GM12874 (cell line): ENCODE data around the gene IFITM10.

Experiments used
- CTCF ChIP-seq: IDR thresholded peaks from 2 replicates; pipeline ENCODE4 v1.5.1; 2011; ENCODE audit warnings: low read depth, mild to moderate bottlenecking, control low read depth, low read length, moderate library complexity; ENCODE audit not compliant: insufficient read depth

IFITM10 gene

GRCh38 chr11:1785749-1786413 is 35.5 kb upstream of the IFITM10 start:
- no peak for TF ChIP-seq CTCF

DNA sequence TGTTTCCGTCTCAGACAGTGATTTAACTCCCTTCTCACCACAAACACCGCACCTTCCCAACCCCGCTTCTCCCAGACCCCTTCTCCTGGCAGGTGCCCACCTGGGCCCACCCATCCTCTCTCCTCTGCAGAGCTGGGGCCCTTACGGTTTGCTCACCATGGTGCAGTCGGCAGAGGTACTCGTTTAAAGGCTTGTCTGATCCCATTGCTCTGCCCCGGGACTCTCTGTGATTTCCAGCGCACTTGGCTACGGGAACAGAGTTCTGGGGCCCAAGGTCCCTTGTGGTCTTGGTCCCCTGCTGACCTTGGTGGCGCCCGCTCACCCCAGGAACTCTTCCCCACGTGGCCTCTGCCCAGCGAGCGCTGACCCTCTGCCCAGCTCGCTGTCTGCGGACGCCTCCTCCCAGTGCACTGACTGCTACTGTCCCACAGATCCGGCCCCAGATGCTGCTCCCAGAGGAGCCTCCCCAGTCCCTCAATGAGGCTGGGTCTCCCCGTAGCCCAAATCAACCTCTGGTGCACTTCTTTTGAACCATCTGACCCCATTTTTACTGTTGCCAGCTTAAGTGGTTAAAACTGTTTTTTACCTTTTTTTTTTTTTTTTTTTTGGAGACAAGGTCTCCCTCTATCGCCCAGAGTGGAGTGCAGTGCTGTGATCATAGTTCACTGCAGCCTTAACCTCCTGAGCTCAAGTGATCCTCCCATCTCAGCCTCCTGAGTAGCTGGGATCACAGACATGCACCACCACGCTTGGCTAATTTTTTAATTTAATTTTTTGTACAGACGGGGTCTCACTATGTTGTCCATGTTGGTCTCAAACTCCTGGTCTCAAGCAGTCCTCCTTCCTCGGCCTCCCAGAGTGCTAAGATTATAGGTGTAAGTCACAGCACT is 34.6 kb upstream of the IFITM10 start:
- no peak for TF ChIP-seq CTCF

DNA sequence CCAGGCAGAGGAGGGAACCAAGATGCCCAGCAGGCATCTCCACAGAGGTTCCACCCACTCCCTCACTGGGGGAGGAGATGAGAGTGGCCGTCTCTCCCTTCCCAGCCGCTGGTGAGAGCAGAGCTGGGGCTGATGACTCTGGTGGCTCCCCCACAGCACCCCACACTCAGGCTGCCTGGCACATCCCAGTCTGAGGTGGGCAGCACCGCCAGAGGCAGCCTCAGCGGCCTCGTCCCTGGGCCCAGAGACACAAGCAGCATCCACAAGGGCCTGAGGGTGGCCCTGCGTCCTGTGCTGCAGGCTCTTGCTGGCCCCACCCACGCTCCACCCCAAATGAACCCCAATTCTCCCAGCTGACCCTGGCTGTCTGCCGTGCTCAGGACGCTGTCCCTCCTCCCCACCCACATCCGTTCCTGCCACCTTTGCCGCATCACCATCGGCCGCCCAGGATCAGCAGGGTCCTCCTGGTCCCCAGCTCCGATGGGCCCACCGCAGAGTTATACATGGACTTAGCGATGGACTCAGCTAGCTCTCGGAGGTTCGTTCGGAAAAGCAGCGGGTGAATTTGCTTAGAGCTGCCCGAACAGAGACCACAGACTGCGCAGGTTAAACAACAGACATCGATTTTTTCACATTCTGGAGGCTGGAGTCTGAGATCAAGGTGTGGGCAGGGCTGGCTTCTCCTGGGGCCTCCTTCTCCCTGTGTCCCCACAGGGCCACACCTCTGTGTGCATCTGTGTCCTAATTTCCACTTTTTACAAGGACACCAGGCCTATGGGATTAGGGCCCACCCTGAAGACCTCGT is 33.5 kb upstream of the IFITM10 start:
- TF ChIP-seq CTCF = no peak

DNA sequence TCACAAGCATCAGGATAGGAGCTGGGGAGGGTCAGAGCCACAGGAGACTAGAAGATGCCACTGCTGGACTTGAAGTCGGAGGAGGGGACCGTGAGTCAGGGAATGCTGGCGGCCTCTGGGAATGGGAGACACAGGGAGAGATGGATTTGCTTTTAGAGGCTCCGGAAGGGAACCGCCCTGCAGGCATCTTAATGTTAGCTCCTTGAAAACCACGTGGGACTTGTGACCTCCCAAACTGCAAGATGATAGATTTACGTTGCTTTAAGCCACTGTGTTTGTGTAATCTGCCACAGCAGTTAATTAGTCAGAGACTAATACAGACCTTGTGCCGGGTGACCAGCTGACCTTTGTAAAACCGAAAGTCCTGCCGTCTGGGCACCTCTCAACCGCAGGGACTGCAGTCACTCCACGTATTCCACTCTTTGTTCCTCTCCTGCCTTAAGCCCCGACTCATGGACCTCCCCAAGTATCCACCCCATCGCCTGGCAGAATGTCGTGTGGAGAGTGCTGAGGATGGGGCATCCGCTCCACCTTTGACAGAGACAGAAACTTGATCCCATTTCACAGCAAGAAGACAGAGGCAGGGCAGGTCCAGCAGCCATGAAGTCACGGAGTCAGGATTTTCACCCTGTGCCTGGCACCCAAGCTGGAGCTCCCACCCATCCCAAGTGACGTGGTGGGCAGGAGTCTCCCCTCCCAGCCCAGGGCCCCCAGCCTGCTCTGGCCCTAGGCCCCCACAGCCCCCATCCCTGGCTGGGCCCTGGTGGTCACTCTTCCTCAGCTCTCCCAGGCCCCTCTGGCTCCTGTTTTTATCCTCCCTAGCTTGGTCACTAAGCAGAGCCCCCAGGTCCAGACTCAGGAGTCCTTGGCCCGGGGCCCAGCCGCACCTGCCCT is 32.7 kb upstream of the IFITM10 start:
- TF ChIP-seq CTCF = no peak

DNA sequence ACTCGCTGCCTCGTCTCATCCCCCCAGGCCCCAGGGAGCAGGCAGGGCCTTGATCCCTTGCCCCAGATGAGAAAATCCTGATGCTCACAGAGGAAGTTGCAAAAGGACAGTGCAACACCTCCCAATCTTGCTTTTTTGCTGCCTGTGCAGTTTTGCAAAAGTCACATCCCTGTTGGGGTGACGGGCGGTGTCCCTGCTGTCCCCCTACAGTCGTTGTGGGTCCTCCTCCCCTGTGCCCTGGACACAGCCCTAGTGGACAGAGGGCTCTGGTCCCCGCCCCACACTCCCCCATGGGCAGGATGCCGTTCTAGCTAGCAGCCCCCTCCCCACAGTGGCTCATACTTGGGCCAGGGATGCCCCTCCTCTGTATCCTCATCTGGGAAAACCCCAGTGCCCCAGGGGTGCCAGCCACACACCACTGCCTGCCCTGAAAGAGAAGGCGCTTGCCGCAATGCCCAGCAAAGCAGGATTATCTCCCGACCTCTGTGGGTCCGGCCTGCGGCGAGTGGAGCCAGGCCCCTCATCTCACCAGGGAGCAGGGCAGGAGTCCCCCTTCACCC is 31.7 kb upstream of the IFITM10 start:
- no peak for TF ChIP-seq CTCF

DNA sequence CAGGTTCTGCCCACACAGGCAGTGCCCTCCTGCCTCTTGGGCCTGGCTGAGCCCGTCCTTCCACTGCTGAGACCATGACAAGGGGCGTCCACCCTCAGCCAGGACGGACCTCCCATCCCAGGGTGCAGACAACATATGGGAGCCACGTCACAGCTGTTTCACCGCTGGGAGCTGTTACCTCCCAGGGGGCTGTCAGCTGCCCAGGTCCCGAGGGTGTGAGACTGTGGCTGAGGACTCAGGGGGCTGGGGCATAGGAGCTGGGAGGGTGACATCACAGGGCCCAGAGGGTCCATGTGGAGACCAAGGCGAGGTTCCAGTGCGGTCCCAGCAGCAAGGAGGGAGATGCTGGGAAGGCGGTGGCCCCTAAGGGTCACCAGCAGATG is 31.2 kb upstream of the IFITM10 start:
- no peak for TF ChIP-seq CTCF
